HepG2 (cell line): ENCODE measurements around the gene FMN2. TPM values are rescaled to one million over a fixed set of nuclear protein-coding genes. Genes with fewer than 3 reads are reported as not detected.

Experiments used
- ATAC-seq: fragments of 200-7000 bp; cut with Tn5 transposase; 3 replicates; pipeline ENCODE4 v1.9.1; 2020; ENCODE audit warnings: mild to moderate bottlenecking, moderate library complexity
- BruUV-seq: library from RNA; stranded (reverse); fragments of 400-500 nt; replicated peaks from 2 replicates; lab custom pipeline; 2021; lab: Mats Ljungman, UMichigan
- CTCF ChIA-PET: fragments of 300-600 bp; formaldehyde crosslinking; extraction: SDS; loops from one replicate; lab custom pipeline; 2021; ENCODE audit warnings: low total read pairs, inconsistent platforms, low intra/inter-chr PET ratio; lab: Yijun Ruan, JAX
- POLR2A ChIA-PET: fragments of 350-600 bp; sonication (Branson Sonifier 250); formaldehyde crosslinking; loops from one replicate; lab custom pipeline; 2020; ENCODE audit warnings: antibody characterized with exemption, inconsistent platforms; lab: Yijun Ruan, JAX
- DNase-seq: peaks from one replicate; pipeline ENCODE4 v3.0.0-alpha.2; 2015; ENCODE audit warnings: low spot score
- FAIRE-seq: peaks from 3 replicates; lab custom pipeline; 2011; peaks lifted over from hg19 to GRCh38; lab: Jason Lieb, UNC
- H2AFZ ChIP-seq: one replicate; pipeline ENCODE4 v1.6.1; 2011; ENCODE audit warnings: low read length, inconsistent platforms
- H3K27ac ChIP-seq: fragments of 300-600 bp; 3 replicates; pipeline ENCODE4 v1.8.0; 2011; ENCODE audit warnings: mixed run types, mild to moderate bottlenecking, mixed read lengths, low read length, inconsistent platforms; ENCODE audit not compliant: insufficient read depth; ENCODE audit errors: extremely low read length
- H3K27me3 ChIP-seq, 2 experiments: fragments of 200-600 bp in 1 of 2; 2 replicates in 1 of 2; 3 replicates in 1 of 2; pipeline versions ENCODE4 v1.6.0 to v1.8.0; 2011; ENCODE audit warnings: low read length in 2 of 2, mild to moderate bottlenecking in 2 of 2, moderate library complexity in 2 of 2, inconsistent platforms in 1 of 2; ENCODE audit not compliant: insufficient read depth in 2 of 2, control insufficient read depth in 1 of 2
- H3K36me3 ChIP-seq, 2 experiments: fragments of 200-600 bp in 1 of 2; replicated peaks in 1 of 2; 2 replicates in 1 of 2; 3 replicates in 1 of 2; pipeline versions ENCODE4 v1.5.1 to v1.8.0; 2011; ENCODE audit warnings: low read length in 2 of 2, inconsistent platforms in 1 of 2; ENCODE audit not compliant: insufficient read depth in 2 of 2, control insufficient read depth in 1 of 2
- H3K4me1 ChIP-seq: 2 replicates; pipeline ENCODE4 v1.5.1; 2012; ENCODE audit warnings: low read length, inconsistent platforms; ENCODE audit not compliant: insufficient read depth
- H3K4me2 ChIP-seq: 2 replicates; pipeline ENCODE4 v1.6.0; 2011; ENCODE audit warnings: low read depth, low read length, inconsistent platforms
- H3K4me3 ChIP-seq, 3 experiments: fragments of 200-600 bp in 1 of 3; sonication (generic), shearing (Covaris generic) in 1 of 3; replicated peaks in 1 of 3; 2 replicates each; pipeline ENCODE4 v1.5.1; 2011 to 2016; ENCODE audit warnings: low read length in 3 of 3, inconsistent platforms in 2 of 3, low read depth in 2 of 3, mild to moderate bottlenecking in 2 of 3, control low read depth in 1 of 3, mixed read lengths in 1 of 3; ENCODE audit not compliant: insufficient read depth in 1 of 3
- H3K79me2 ChIP-seq: one replicate; pipeline ENCODE4 v1.6.1; 2011; ENCODE audit warnings: low read length, inconsistent platforms; ENCODE audit not compliant: insufficient read depth
- H3K9ac ChIP-seq: 2 replicates; pipeline ENCODE4 v1.6.0; 2011; ENCODE audit warnings: mild to moderate bottlenecking, low read depth, low read length, inconsistent platforms; ENCODE audit not compliant: insufficient read depth
- H3K9me3 ChIP-seq: 2 replicates; pipeline ENCODE4 v1.5.1; 2012; ENCODE audit warnings: mild to moderate bottlenecking, low read length
- H4K20me1 ChIP-seq: 2 replicates; pipeline ENCODE4 v1.6.0; 2011; ENCODE audit warnings: inconsistent platforms, mild to moderate bottlenecking, low read length, moderate library complexity; ENCODE audit not compliant: insufficient read depth
- CBX1 ChIP-seq: IDR thresholded peaks from one replicate; pipeline ENCODE4 v1.6.1; 2016; ENCODE audit warnings: antibody characterized with exemption, low read depth
- DMTF1 ChIP-seq: sonication (generic); formaldehyde crosslinking; IDR thresholded peaks from 2 replicates; pipeline ENCODE4 v1.4.0; 2020; ENCODE audit warnings: mild to moderate bottlenecking, missing genetic modification reagents
- DPF2 ChIP-seq: sonication (generic); formaldehyde crosslinking; IDR thresholded peaks from 2 replicates; pipeline ENCODE4 v1.4.0; 2020; ENCODE audit warnings: mild to moderate bottlenecking, low read depth, missing genetic modification reagents, borderline replicate concordance
- ESRRA ChIP-seq: sonication (generic); formaldehyde crosslinking; IDR thresholded peaks from 2 replicates; pipeline ENCODE4 v1.5.1; 2020; ENCODE audit warnings: mild to moderate bottlenecking, low read depth, missing genetic modification reagents
- FOXK2 ChIP-seq: fragments of 450-650 bp; IDR thresholded peaks from 2 replicates; pipeline ENCODE4 v1.6.1; 2016
- FOXP1 ChIP-seq, 2 experiments: fragments of 450-650 bp in 1 of 2; IDR thresholded peaks; 2 replicates each; pipeline ENCODE4 v1.6.1; 2017 to 2018; ENCODE audit warnings: antibody characterized with exemption in 1 of 2
- MBNL3 ChIP-seq: fragments of 250-450 bp; sonication (Bioruptor Pico); conservative IDR thresholded peaks from 2 replicates; pipeline ENCODE4 v1.8.0; 2022; ENCODE audit warnings: mild to moderate bottlenecking, inconsistent platforms
- NCOA1 ChIP-seq: sonication (generic); formaldehyde crosslinking; IDR thresholded peaks from 2 replicates; pipeline ENCODE4 v1.9.0; 2021; ENCODE audit warnings: missing genetic modification reagents
- NFE2L2 ChIP-seq: fragments of 150-350 bp; IDR thresholded peaks from 2 replicates; pipeline ENCODE4 v1.6.1; 2014; ENCODE audit warnings: low read length
- POLR2A ChIP-seq, 2 experiments: IDR thresholded peaks; 2 replicates each; pipeline ENCODE4 v1.6.1; 2011; ENCODE audit warnings: low read depth in 2 of 2, low read length in 2 of 2, mild to moderate bottlenecking in 1 of 2, moderate library complexity in 1 of 2; ENCODE audit not compliant: insufficient read depth in 1 of 2
- TOPORS ChIP-seq: sonication (generic); formaldehyde crosslinking; IDR thresholded peaks from 2 replicates; pipeline ENCODE4 v1.8.0; 2023; ENCODE audit warnings: mild to moderate bottlenecking, missing genetic modification reagents
- ZFP37 ChIP-seq: sonication (generic); formaldehyde crosslinking; IDR thresholded peaks from 2 replicates; pipeline ENCODE4 v1.4.0; 2020; ENCODE audit warnings: missing genetic modification reagents, borderline replicate concordance
- ZKSCAN5 ChIP-seq: sonication (generic); formaldehyde crosslinking; IDR thresholded peaks from 2 replicates; pipeline ENCODE4 v1.5.1; 2020; ENCODE audit warnings: mild to moderate bottlenecking, missing genetic modification reagents
- ZNF414 ChIP-seq: sonication (generic); formaldehyde crosslinking; IDR thresholded peaks from 2 replicates; pipeline ENCODE4 v1.5.0; 2020; ENCODE audit warnings: missing genetic modification reagents
- WGBS: methylation state at CpG from one replicate; pipeline ENCODE4 v1.1.6; 2017; ENCODE audit warnings: low lambda C conversion rate; 5-methylcytosine and 5-hydroxymethylcytosine counted together
- in situ Hi-C: cut with HindIII; loops from 2 replicates; pipeline ENCODE4 v1.10.0; 2017; ENCODE audit warnings: low pct_unique_long_range_greater_than_20kb; ENCODE audit not compliant: extremely low pct_ligation_motif_present
- intact Hi-C: fragments of 100-400 bp; cut with micrococcal nuclease; formaldehyde crosslinking; loops from one replicate; pipeline ENCODE4 v1.10.0; 2022; ENCODE audit not compliant: unreplicated experiment
- polyA plus RNA-seq, 8 experiments: library from polyadenylated mRNA; depleted of rRNA in 3 of 8; stranded (reverse) in 7 of 8; unstranded in 1 of 8; fragments of >200 nt; fragmentation: Illumina TruSeq in 4 of 8; extraction: Trizol in 4 of 8; gene quantifications; 2 replicates each; pipeline versions ENCODE4 v1.2.1 to v1.2.3, GENCODE V29; 2011 to 2016; ENCODE audit warnings: low read depth in 4 of 8, missing spikeins in 1 of 8, mixed read lengths in 1 of 8; ENCODE audit not compliant: insufficient read depth in 1 of 8
- total RNA-seq, 5 experiments: library from RNA; depleted of rRNA; stranded (reverse); fragments of >200 nt; fragmentation: Illumina TruSeq; extraction: Trizol; gene quantifications; 2 replicates each; pipeline ENCODE4 v1.2.3, GENCODE V29; 2016; ENCODE audit warnings: low read depth in 1 of 5
- TF ChIP-seq, protein P1 (sequence below): sonication (generic); formaldehyde crosslinking; IDR thresholded peaks from 2 replicates; pipeline ENCODE4 v1.9.0; 2022; ENCODE audit warnings: missing genetic modification reagents, mild to moderate bottlenecking, borderline replicate concordance
- TF ChIP-seq, protein P2 (sequence below): sonication (generic); formaldehyde crosslinking; IDR thresholded peaks from 2 replicates; pipeline ENCODE4 v1.4.0; 2020; ENCODE audit warnings: missing genetic modification reagents, borderline replicate concordance
- TF ChIP-seq, protein P3 (sequence below): sonication (generic); formaldehyde crosslinking; IDR thresholded peaks from 2 replicates; pipeline ENCODE4 v1.4.0; 2020; ENCODE audit warnings: missing genetic modification reagents

The FMN2 gene
- total and polyA plus RNA-seq, 2 of the 13 experiments (the other 11 are each of a cell fraction or from before 2014, with no cell fraction given) = not detected

- H3K9ac ChIP-seq = no peak overlapping the region
- FAIRE-seq = no peak
- ChIA-PET CTCF (no interaction called here), POLR2A (no interaction called here)
- no TSS peak for BruUV-seq
- no peaks in the 10 kb centered on the region for H3K79me2 ChIP-seq
- H2AFZ ChIP-seq = no peak overlapping the region
- intact Hi-C loops (no loop called here), in situ Hi-C loops (loop anchor here (25.0 kb wide), 1 partner anchor 499 kb away; no protein-coding TSS in a partner anchor)
- H3K36me3 ChIP-seq = no peaks in the 10 kb centered on the region
- no peak overlapping the region for H3K27ac ChIP-seq
- no peaks in the 10 kb centered on the region; a peak in 1 of 5 replicates for H3K27me3 ChIP-seq
- H3K9me3 ChIP-seq = no peaks in the 10 kb centered on the region
- H3K4me3 ChIP-seq = no peak overlapping the region
- WGBS = 18% methylated on average over 4 of the region's 4 CpGs
- H3K4me2 ChIP-seq = no peak overlapping the region
- no peaks in the 10 kb centered on the region for H3K4me1 ChIP-seq
- DNase-seq = no peak
- no peaks in the 10 kb centered on the region for H4K20me1 ChIP-seq
- ATAC-seq = no peak
- TF ChIP-seq ZFP37 (no peak), FOXK2 (no peak), NFE2L2 (no peak), ZKSCAN5 (CRISPR knock-in tag) (no peak), ZNF414 (no peak), MBNL3 (CRISPR knock-in tag) (no peak), POLR2A (IDR thresholded peaks at IDR 0.05; ENCODE audit: insufficient read depth in 1 of 2, low read depth in 2 of 2, low read length in 2 of 2) (no peak), ESRRA (CRISPR knock-in tag) (no peak), DPF2 (CRISPR knock-in tag) (no peak), TOPORS (no peak), FOXP1 (IDR thresholded peaks at IDR 0.05) (no peak), FOXP1 (CRISPR knock-in tag; IDR thresholded peaks at IDR 0.05) (no peak), CBX1 (no peak), NCOA1 (CRISPR knock-in tag) (no peak), DMTF1 (CRISPR knock-in tag) (no peak)
- TF ChIP-seq, protein P1, sequence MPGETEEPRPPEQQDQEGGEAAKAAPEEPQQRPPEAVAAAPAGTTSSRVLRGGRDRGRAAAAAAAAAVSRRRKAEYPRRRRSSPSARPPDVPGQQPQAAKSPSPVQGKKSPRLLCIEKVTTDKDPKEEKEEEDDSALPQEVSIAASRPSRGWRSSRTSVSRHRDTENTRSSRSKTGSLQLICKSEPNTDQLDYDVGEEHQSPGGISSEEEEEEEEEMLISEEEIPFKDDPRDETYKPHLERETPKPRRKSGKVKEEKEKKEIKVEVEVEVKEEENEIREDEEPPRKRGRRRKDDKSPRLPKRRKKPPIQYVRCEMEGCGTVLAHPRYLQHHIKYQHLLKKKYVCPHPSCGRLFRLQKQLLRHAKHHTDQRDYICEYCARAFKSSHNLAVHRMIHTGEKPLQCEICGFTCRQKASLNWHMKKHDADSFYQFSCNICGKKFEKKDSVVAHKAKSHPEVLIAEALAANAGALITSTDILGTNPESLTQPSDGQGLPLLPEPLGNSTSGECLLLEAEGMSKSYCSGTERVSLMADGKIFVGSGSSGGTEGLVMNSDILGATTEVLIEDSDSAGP (CRISPR knock-in tag) = no peak
- TF ChIP-seq, protein P2, sequence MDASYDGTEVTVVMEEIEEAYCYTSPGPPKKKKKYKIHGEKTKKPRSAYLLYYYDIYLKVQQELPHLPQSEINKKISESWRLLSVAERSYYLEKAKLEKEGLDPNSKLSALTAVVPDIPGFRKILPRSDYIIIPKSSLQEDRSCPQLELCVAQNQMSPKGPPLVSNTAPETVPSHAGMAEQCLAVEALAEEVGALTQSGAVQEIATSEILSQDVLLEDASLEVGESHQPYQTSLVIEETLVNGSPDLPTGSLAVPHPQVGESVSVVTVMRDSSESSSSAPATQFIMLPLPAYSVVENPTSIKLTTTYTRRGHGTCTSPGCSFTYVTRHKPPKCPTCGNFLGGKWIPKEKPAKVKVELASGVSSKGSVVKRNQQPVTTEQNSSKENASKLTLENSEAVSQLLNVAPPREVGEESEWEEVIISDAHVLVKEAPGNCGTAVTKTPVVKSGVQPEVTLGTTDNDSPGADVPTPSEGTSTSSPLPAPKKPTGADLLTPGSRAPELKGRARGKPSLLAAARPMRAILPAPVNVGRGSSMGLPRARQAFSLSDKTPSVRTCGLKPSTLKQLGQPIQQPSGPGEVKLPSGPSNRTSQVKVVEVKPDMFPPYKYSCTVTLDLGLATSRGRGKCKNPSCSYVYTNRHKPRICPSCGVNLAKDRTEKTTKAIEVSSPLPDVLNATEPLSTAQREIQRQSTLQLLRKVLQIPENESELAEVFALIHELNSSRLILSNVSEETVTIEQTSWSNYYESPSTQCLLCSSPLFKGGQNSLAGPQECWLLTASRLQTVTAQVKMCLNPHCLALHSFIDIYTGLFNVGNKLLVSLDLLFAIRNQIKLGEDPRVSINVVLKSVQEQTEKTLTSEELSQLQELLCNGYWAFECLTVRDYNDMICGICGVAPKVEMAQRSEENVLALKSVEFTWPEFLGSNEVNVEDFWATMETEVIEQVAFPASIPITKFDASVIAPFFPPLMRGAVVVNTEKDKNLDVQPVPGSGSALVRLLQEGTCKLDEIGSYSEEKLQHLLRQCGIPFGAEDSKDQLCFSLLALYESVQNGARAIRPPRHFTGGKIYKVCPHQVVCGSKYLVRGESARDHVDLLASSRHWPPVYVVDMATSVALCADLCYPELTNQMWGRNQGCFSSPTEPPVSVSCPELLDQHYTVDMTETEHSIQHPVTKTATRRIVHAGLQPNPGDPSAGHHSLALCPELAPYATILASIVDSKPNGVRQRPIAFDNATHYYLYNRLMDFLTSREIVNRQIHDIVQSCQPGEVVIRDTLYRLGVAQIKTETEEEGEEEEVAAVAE (CRISPR knock-in tag) = no peak
- TF ChIP-seq, protein P3, sequence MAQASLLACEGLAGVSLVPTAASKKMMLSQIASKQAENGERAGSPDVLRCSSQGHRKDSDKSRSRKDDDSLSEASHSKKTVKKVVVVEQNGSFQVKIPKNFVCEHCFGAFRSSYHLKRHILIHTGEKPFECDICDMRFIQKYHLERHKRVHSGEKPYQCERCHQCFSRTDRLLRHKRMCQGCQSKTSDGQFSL (CRISPR knock-in tag) = no peak
These were observed 96.5 kb downstream of the FMN2 start for GRCh38 chr1:240188139-240188538.
